MM.1S (cell line): Measurements from ENCODE around the gene RXRA.

ENCODE experiments used
- CTCF ChIP-seq: fragments of 300-600 bp; sonication (generic); IDR thresholded peaks from 2 replicates; pipeline ENCODE4 v1.5.1; 2016; ENCODE audit warnings: antibody characterized with exemption, low read length, mixed read lengths
- EZH2phosphoT487 ChIP-seq: fragments of 300-600 bp; sonication (generic); IDR thresholded peaks from 2 replicates; pipeline ENCODE4 v1.6.1; 2018; ENCODE audit warnings: antibody characterized with exemption, low read length

GRCh38 chr9:134477342-134477925 is 151.2 kb downstream of the RXRA start:
- no peak for TF ChIP-seq CTCF
- no peak for TF ChIP-seq EZH2phosphoT487
